Measurements from ENCODE around the gene NRDC.

DNA sequence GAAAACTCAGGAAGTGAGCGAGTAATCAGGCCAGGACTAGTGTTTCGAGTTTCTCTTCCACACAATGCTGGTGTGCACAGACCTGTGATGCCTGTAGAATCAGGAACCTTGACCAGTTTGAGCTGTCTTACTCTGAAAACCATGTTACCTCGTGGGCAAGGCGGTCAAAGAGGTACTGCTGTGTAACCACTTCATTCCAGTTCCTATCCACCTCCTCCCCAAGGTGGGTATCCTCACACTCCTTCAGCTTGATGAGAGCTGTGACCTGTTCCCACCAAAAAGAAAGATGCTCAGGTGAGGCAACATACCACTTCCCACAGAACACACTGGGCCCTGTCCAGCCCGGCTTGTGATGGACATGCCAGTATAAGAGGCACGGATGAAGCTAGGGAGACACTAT is 88.1 kb downstream of the NRDC start:
- TF ChIP-seq POLR2A (IDR thresholded peaks at IDR 0.05) (no peak), CTCF (IDR thresholded peaks at IDR 0.05) (no peak)
